ENCODE results near the gene FNDC11. TPM values are rescaled to one million over a fixed set of nuclear protein-coding genes. Genes with fewer than 3 reads are reported as not detected.

The FNDC11 gene
- total RNA-seq (2014; rRNA removed; shearing (Covaris generic)), result 1.8 and 1.9 TPM in 2 replicates

GRCh38 chr20:63553933-63554290 is at the start of gene FNDC11:
Gene FNDC11 (plus strand): TSS chr20:63554159. CDS start chr20:63555664, 1,505 bp downstream.
- DNase-seq (ENCODE audit: low read depth), result peak; percentile 55

- no peak for DNase-seq (ENCODE audit: low read depth)
These were observed 49.3 kb upstream of the FNDC11 start for GRCh38 chr20:63504642-63505041.

GRCh38 chr20:63505281-63505680 is 48.7 kb upstream of the FNDC11 start:
- no peak for DNase-seq (ENCODE audit: low read depth)

- no peak for DNase-seq (ENCODE audit: low read depth)
These were observed 48.2 kb upstream of the FNDC11 start for GRCh38 chr20:63505723-63506122.

- no peak for DNase-seq (ENCODE audit: low read depth)
These were observed 46.7 kb upstream of the FNDC11 start for GRCh38 chr20:63507083-63507743.

- no peak for DNase-seq (ENCODE audit: low read depth)
These were observed 45.7 kb upstream of the FNDC11 start for GRCh38 chr20:63508072-63508768.

GRCh38 chr20:63509088-63509564 is 44.8 kb upstream of the FNDC11 start:
- no peak for DNase-seq (ENCODE audit: low read depth)

- DNase-seq (ENCODE audit: low read depth), result no peak
These were observed 40.8 kb upstream of the FNDC11 start for GRCh38 chr20:63513207-63513606.

GRCh38 chr20:63514520-63514919 is 39.4 kb upstream of the FNDC11 start:
- DNase-seq (ENCODE audit: low read depth), result peak; percentile 77

- DNase-seq (ENCODE audit: low read depth), result no peak
These were observed 36.3 kb upstream of the FNDC11 start for GRCh38 chr20:63517376-63518309.

- DNase-seq (ENCODE audit: low read depth), result no peak
These were observed 35.6 kb upstream of the FNDC11 start for GRCh38 chr20:63518351-63518861.

- no peak for DNase-seq (ENCODE audit: low read depth)
These were observed 34.9 kb upstream of the FNDC11 start for GRCh38 chr20:63518946-63519667.

GRCh38 chr20:63519668-63520503 is 34.1 kb upstream of the FNDC11 start:
- DNase-seq (ENCODE audit: low read depth), result no peak

GRCh38 chr20:63520504-63520933 is 33.4 kb upstream of the FNDC11 start, which contains the start of gene PPDPF:
Gene PPDPF (plus strand): TSS chr20:63520765. CDS start chr20:63521309, 544 bp downstream.
- peak; percentile 80 for DNase-seq (ENCODE audit: low read depth)

- peak; percentile 71 for DNase-seq (ENCODE audit: low read depth)
These were observed 32.9 kb upstream of the FNDC11 start for GRCh38 chr20:63520934-63521601.

GRCh38 chr20:63521602-63522001 is 32.4 kb upstream of the FNDC11 start:
- DNase-seq (ENCODE audit: low read depth), result no peak

GRCh38 chr20:63522091-63522868 is 31.7 kb upstream of the FNDC11 start:
- no peak for DNase-seq (ENCODE audit: low read depth)

GRCh38 chr20:63522981-63523611 is 30.9 kb upstream of the FNDC11 start:
- DNase-seq (ENCODE audit: low read depth), result no peak
